SU-DHL-6 (cell line): ENCODE results near the gene S100A14.

Source experiments
- CTCF ChIP-seq: fragments of 200-600 bp; sonication (generic); IDR thresholded peaks from one replicate; pipeline ENCODE4 v1.5.1; 2017; ENCODE audit warnings: antibody characterized with exemption, mild to moderate bottlenecking, low read length, moderate library complexity; ENCODE audit not compliant: insufficient read depth, poor library complexity, severe bottlenecking
- EZH2phosphoT487 ChIP-seq: fragments of 200-600 bp; sonication (generic), shearing (Covaris generic); conservative IDR thresholded peaks from 2 replicates; pipeline ENCODE4 v1.6.1; 2018; ENCODE audit warnings: mild to moderate bottlenecking, antibody characterized with exemption, low read length, moderate library complexity, mixed read lengths

- TF ChIP-seq CTCF: no peak
- no peak for TF ChIP-seq EZH2phosphoT487
Measured at GRCh38 chr1:153607381-153607780, 8.7 kb downstream of the S100A14 start.
